ENCODE measurements around the gene ANAPC16.
"Not testable (repeated sequence)": the region's sequence is repeated elsewhere in the genome, so short reads cannot be mapped to it uniquely, and the experiment has no call there.

GRCh38 chr10:72224191-72224590 is 8.4 kb downstream of the ANAPC16 start:
- not testable (repeated sequence) for TF ChIP-seq EP300, POLR2A, POLR2AphosphoS5 (IDR thresholded peaks at IDR 0.05)
- TF ChIP-seq, protein P1, sequence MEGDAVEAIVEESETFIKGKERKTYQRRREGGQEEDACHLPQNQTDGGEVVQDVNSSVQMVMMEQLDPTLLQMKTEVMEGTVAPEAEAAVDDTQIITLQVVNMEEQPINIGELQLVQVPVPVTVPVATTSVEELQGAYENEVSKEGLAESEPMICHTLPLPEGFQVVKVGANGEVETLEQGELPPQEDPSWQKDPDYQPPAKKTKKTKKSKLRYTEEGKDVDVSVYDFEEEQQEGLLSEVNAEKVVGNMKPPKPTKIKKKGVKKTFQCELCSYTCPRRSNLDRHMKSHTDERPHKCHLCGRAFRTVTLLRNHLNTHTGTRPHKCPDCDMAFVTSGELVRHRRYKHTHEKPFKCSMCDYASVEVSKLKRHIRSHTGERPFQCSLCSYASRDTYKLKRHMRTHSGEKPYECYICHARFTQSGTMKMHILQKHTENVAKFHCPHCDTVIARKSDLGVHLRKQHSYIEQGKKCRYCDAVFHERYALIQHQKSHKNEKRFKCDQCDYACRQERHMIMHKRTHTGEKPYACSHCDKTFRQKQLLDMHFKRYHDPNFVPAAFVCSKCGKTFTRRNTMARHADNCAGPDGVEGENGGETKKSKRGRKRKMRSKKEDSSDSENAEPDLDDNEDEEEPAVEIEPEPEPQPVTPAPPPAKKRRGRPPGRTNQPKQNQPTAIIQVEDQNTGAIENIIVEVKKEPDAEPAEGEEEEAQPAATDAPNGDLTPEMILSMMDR (IDR thresholded peaks at IDR 0.05) = not testable (repeated sequence)
